Cardiac septum (tissue), 1 donor: ENCODE measurements around the gene EIF3M. TPM values are rescaled to one million over a fixed set of nuclear protein-coding genes. Genes with fewer than 3 reads are reported as not detected.

Source experiments
- DNase-seq: peaks from one replicate; pipeline ENCODE4 v3.0.0-alpha.2; 2020; ENCODE audit warnings: low spot score
- intact Hi-C: fragments of 100-400 bp; cut with DNase I; formaldehyde crosslinking; loops from one replicate; pipeline ENCODE4 v1.14.0; 2022
- long read RNA-seq: library from polyadenylated mRNA; unstranded; transcript quantifications from one replicate; pipeline ENCODE4 v2.0.0, GENCODE V29; 2021
- total RNA-seq: library from RNA; stranded (reverse); fragmentation: NEBNext Ultra II Directional; extraction: Animal tissue kit (Norgen Biotek cat#: 25700); gene quantifications from one replicate; pipeline ENCODE4 v1.2.1, GENCODE V29; 2021
- donor health status: DM: no; HTN: no; CAD: no.

EIF3M gene
- total RNA-seq, result 137 TPM
- long read RNA-seq, full-length matches to known transcripts, result 120 of 128 reads
- long read RNA-seq, partial matches to known transcripts, result 2 of 128 reads
- long read RNA-seq, other reads (novel, unspliced or antisense), result 6 of 128 reads

- peak; percentile 98 for DNase-seq
- intact Hi-C loops, result loop anchor here (10.0 kb wide), 1 partner anchor 199 kb away; no protein-coding TSS in a partner anchor
These were observed at the start of gene EIF3M for GRCh38 chr11:32583459-32584271. Gene EIF3M (plus strand): TSS chr11:32583831. CDS start chr11:32583888, 57 bp downstream.

DNA sequence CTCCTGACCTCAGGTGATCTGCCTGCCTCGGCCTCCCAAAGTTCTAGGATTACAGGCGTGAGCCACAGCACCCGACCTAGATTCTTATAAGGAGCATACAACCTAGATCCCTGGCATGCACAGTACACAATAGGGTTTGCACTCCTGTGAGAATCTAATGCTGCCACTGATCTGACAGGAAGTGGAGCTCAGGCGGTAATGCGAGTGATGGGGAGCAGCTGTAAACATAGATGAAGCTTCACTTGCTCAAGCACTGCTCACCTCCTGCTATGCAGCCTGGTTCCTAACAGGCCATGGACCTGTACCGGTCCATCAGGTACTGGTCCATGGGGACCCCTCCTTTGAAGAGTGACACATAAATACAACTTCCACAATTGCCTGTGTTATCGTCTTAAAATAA is 44.8 kb upstream of the EIF3M start:
- intact Hi-C loops, result no loop called here
- no peak for DNase-seq

DNA sequence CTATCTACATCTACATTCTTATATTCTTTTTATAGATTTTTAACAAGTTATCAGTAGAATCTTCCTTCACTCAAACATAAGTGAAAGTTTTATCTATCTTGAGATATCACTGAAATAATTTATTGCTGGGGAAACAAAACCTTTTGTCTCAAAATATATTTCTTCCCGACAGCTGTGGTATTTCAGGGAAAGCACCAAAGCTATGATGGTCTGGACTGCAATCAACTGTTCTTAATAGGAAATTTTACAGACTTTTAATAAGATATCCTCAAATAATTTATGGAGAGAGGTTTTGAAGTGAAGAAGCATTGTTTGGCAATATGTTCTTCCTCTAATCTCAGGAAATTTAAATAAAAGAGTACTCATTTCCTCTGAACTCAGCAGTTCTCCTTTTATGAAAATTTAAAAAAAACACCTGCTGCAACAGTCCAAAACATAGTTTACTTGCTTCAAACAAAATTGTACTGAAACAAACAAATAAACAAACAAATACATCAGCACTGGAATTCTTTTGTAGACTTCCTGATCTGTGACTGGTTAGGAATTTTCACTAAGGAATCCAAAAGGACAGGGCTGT is 33.9 kb upstream of the EIF3M start:
- no peak for DNase-seq
- intact Hi-C loops, result no loop called here

GRCh38 chr11:32550207-32550606 is 33.4 kb upstream of the EIF3M start:
- intact Hi-C loops, result no loop called here
- no peak for DNase-seq

- DNase-seq, result no peak
- intact Hi-C loops, result no loop called here
These were observed 28.5 kb upstream of the EIF3M start for GRCh38 chr11:32555091-32555490.

DNA sequence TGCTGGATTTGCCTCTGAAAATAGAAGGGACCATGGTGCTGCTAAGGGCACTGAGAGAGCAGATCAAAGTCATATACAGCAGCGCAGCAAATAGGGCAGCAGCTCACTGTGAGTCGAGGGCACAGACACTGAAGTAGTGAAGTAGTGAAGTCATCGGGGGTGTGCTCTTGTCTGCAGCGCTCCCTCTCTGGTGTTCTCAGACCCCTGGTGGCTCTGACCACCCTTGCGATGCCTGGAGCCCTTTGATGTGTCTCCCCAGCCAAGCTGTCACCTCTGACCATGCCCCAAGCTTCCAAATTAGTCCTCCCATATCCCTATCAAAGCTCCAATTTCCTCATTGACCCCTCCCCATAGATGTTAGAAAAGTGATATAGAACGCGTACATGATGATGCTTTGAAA is 27.7 kb upstream of the EIF3M start:
- intact Hi-C loops, result no loop called here
- DNase-seq, result no peak

DNA sequence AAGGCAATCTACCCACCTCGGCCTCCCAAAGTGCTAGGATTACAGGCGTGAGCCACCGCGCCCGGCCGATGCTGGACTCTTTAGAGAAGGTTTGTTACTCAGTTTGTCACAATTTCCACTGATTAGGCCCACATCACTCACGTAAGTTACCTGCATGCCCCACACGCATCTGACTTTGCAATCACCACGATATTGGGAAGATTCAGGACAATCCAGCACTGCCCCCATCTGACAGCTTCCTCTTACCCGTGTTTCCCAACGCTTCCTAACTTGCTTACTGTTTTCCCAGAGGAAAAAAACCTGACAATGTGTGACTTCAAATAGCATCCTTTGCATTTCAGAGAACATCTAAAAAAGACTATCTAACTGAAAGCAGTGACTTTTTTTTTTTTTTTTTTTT is 21.8 kb upstream of the EIF3M start:
- intact Hi-C loops, result no loop called here
- no peak for DNase-seq

DNA sequence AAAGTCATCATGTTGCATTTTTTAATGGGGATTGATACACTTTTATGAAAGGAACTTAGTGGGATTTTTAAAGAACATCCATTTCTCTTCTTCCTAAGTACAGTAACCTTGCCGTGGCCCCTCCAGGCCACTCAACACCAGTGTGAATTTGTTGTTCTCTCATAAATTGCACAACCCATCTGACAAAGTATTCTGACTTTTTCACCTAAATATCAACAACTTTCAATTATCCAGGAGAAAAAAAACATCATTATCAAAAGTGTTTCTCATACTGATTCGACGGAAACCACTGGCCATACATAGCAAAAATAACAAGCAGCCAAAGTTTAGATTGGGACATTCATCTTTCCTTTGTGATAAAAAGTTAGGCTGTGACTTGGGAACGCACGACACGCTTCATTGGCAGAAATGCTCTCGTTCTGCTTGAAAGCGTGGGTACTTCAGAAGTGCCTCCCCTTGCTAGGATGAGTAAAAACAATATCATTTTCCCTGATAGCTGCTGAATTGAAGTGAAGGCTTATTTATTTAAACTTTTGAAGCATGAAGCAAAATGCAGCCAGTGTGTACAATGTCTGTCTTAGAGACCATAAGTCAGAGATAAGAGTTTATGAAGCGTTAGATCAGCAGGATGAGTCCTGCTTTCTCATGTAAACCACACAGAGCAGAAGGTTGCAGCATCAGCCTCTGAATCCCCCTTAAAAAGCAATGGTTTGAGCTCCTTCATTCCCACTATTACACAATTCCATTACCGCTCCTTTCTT is 20.6 kb upstream of the EIF3M start:
- DNase-seq, result no peak
- intact Hi-C loops, result no loop called here

- intact Hi-C loops, result no loop called here
These were observed 20.1 kb upstream of the EIF3M start for GRCh38 chr11:32563600-32563959.

DNA sequence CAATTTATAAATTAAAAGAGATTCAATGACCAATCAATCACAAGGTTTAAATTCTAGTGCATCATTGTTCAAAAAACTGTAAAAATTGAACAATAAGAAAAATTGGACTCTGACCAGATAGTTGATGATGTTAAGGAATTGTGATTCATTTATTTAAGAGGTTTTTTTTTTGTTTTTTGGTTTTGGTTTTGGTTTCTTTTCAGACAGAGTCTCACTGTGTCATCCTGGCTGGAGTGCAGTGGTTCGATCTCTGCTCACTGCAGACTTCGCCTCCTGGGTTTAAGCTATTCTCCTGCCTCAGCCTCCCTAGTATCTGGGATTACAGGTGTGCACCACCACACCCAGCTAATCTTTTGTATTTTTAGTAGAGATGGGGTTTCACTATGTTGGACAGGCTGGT is 17.1 kb upstream of the EIF3M start:
- DNase-seq, result no peak
- intact Hi-C loops, result no loop called here

More at GRCh38 chr11:32563600-32563959, 20.1 kb upstream of the EIF3M start:
- DNase-seq, result no peak

GRCh38 chr11:32567154-32567553 is 16.5 kb upstream of the EIF3M start:
- intact Hi-C loops, result no loop called here

DNA sequence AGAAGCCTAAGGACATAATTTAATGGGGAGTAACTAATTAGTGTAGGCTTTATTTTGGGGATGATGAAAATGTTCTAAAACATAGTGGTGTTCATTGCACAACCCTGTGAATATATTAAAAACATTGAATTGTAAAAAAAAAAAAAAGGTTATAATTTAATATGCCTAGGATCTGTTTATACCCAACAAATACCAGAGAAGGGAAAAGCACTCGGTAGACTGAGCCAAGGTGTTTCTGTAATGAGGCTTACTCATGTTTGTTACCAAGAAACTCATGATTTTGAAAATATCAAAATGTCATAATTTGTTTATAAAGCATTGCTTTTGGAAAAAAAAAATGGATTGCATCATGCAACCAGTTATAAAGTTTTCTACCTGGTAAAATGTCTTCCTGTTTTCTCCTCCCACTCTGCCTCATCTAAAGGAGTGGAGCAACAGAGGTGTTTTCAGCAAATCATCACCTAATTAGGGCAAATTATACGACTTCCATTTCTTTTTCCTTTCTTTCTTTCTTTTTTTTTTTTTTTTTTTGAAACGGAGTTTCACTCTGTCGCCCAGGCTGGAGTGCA is 14.2 kb upstream of the EIF3M start:
- intact Hi-C loops, result no loop called here
- DNase-seq, result no peak

More at GRCh38 chr11:32567154-32567553, 16.5 kb upstream of the EIF3M start:
- no peak for DNase-seq

- no peak for DNase-seq
- intact Hi-C loops, result no loop called here
These were observed 12.6 kb upstream of the EIF3M start for GRCh38 chr11:32571039-32571438.

GRCh38 chr11:32573228-32573627 is 10.4 kb upstream of the EIF3M start:
- intact Hi-C loops, result no loop called here
- no peak for DNase-seq

GRCh38 chr11:32574421-32574820 is 9.2 kb upstream of the EIF3M start:
- DNase-seq, result no peak
- intact Hi-C loops, result no loop called here

GRCh38 chr11:32575070-32575469 is 8.6 kb upstream of the EIF3M start:
- intact Hi-C loops, result no loop called here
- DNase-seq, result no peak

GRCh38 chr11:32576456-32576855 is 7.2 kb upstream of the EIF3M start:
- intact Hi-C loops, result no loop called here
- DNase-seq, result no peak

DNA sequence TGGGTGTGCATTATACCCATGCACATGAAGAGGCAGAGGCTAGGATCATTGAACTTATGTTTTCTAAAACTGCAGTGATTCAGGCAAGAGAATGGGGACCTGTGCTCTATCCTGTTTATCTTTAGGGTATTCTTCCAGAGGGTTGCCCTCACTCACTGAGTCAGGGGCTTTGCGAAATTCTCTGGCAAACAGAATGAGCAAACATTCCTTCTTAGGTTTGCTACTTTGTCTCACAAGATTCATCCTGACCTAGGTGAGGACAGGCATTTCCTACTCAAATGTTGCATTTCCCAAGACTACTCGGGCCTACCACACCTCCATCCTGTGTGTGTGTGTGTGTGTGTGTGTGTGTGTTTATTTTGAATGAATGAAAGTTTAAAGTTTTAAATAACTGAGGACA is 2.7 kb upstream of the EIF3M start:
- no peak for DNase-seq
- intact Hi-C loops, result loop anchor here (10.0 kb wide), 1 partner anchor 196 kb away; no protein-coding TSS in a partner anchor

- intact Hi-C loops, result loop anchor here (10.0 kb wide), 1 partner anchor 197 kb away; no protein-coding TSS in a partner anchor
- DNase-seq, result no peak
These were observed 2.1 kb upstream of the EIF3M start for GRCh38 chr11:32581556-32581955.

DNA sequence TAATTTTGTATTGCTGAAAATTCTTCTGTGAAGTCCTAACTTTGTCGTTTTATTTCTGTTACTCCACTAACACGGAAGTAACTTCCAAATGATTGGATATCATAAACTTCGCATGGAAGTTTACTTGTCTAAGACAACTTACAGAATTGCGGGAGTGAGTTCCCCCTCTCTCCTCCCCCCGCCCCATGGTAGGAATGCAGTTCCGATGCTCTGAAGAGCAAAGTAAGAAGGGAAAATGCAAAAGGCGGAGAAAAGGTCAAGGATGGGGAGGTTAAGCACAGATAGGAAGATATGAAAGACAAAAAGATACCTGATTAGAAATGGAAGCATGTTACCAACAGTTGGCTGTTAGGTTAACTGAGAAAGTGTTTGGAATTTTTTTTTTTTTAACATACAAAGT is 1.3 kb downstream of the EIF3M start:
- intact Hi-C loops, result loop anchor here (10.0 kb wide), 1 partner anchor 200 kb away; no protein-coding TSS in a partner anchor
- DNase-seq, result no peak
